Ovary (tissue), 3 donors: ENCODE measurements around the gene MAN1C1.

Source experiments
- CTCF ChIP-seq, 3 donors: fragments of 450-650 bp in 2 of 3; fragments of 200-600 bp in 1 of 3; IDR thresholded peaks; one replicate each; pipeline versions ENCODE4 v1.5.1 to v1.8.0; 2016 to 2022; ENCODE audit warnings: antibody characterized with exemption in 3 of 3, mild to moderate bottlenecking in 1 of 3
- POLR2A ChIP-seq: fragments of 450-650 bp; IDR thresholded peaks from one replicate; pipeline ENCODE4 v1.6.1; 2017; ENCODE audit warnings: antibody characterized with exemption, mild to moderate bottlenecking, moderate library complexity
- donor health status: DM: no; HTN: no; CAD: no.

- no peak for TF ChIP-seq POLR2A
- no peak for TF ChIP-seq CTCF (IDR thresholded peaks at IDR 0.05)
Measured at GRCh38 chr1:25821630-25822091, 205.1 kb downstream of the MAN1C1 start.
